HepG2 (cell line): Measurements from ENCODE around the gene CACNG7. TPM values are rescaled to one million over a fixed set of nuclear protein-coding genes. Genes with fewer than 3 reads are reported as not detected.

ENCODE experiments used
- ATF1 ChIP-seq: IDR thresholded peaks from 2 replicates; pipeline ENCODE4 v1.6.1; 2016; ENCODE audit warnings: mild to moderate bottlenecking, control low read depth
- ATRX ChIP-seq: sonication (generic); formaldehyde crosslinking; IDR thresholded peaks from 2 replicates; pipeline ENCODE4 v1.4.0; 2020; ENCODE audit warnings: missing genetic modification reagents, borderline replicate concordance
- CC2D1A ChIP-seq: sonication (generic); formaldehyde crosslinking; IDR thresholded peaks from 2 replicates; pipeline ENCODE4 v1.8.1; 2023; ENCODE audit warnings: mild to moderate bottlenecking, missing genetic modification reagents
- GABPB1 ChIP-seq: IDR thresholded peaks from 2 replicates; pipeline ENCODE4 v1.6.1; 2016; ENCODE audit warnings: mild to moderate bottlenecking, missing genetic modification reagents, moderate library complexity, missing compliant biosample characterization
- MTF1 ChIP-seq: sonication (generic); formaldehyde crosslinking; IDR thresholded peaks from 2 replicates; pipeline ENCODE4 v1.5.0; 2020; ENCODE audit warnings: missing genetic modification reagents
- SIN3B ChIP-seq: fragments of 150-350 bp; IDR thresholded peaks from 2 replicates; pipeline ENCODE4 v1.6.1; 2014; ENCODE audit warnings: low read length
- SMYD3 ChIP-seq: sonication (generic); formaldehyde crosslinking; IDR thresholded peaks from 2 replicates; pipeline ENCODE4 v1.8.1; 2023; ENCODE audit warnings: mild to moderate bottlenecking, missing genetic modification reagents
- SNAI1 ChIP-seq: sonication (generic); formaldehyde crosslinking; IDR thresholded peaks from 2 replicates; pipeline ENCODE4 v1.5.0; 2020; ENCODE audit warnings: mild to moderate bottlenecking, missing genetic modification reagents, borderline replicate concordance
- ZNF253 ChIP-seq: sonication (generic); formaldehyde crosslinking; IDR thresholded peaks from 2 replicates; pipeline ENCODE4 v1.8.0; 2022; ENCODE audit warnings: mild to moderate bottlenecking, missing genetic modification reagents, borderline replicate concordance
- ZNF256 ChIP-seq: sonication (generic); formaldehyde crosslinking; conservative IDR thresholded peaks from 2 replicates; pipeline ENCODE4 v1.4.0; 2020; ENCODE audit warnings: missing genetic modification reagents
- polyA plus RNA-seq, 8 experiments: library from polyadenylated mRNA; depleted of rRNA in 3 of 8; stranded (reverse) in 7 of 8; unstranded in 1 of 8; fragments of >200 nt; fragmentation: Illumina TruSeq in 4 of 8; extraction: Trizol in 4 of 8; gene quantifications; 2 replicates each; pipeline versions ENCODE4 v1.2.1 to v1.2.3, GENCODE V29; 2011 to 2016; ENCODE audit warnings: low read depth in 4 of 8, missing spikeins in 1 of 8, mixed read lengths in 1 of 8; ENCODE audit not compliant: insufficient read depth in 1 of 8
- total RNA-seq, 5 experiments: library from RNA; depleted of rRNA; stranded (reverse); fragments of >200 nt; fragmentation: Illumina TruSeq; extraction: Trizol; gene quantifications; 2 replicates each; pipeline ENCODE4 v1.2.3, GENCODE V29; 2016; ENCODE audit warnings: low read depth in 1 of 5
- TF ChIP-seq, protein P1 (sequence below): sonication (generic); formaldehyde crosslinking; IDR thresholded peaks from 2 replicates; pipeline ENCODE4 v1.4.0; 2020; ENCODE audit warnings: missing genetic modification reagents
- TF ChIP-seq, protein P2 (sequence below): sonication (generic); formaldehyde crosslinking; IDR thresholded peaks from 2 replicates; pipeline ENCODE4 v1.5.0; 2020; ENCODE audit warnings: mild to moderate bottlenecking, missing genetic modification reagents, borderline replicate concordance
- TF ChIP-seq, protein P3 (sequence below): sonication (generic); formaldehyde crosslinking; IDR thresholded peaks from 2 replicates; pipeline ENCODE4 v1.5.0; 2020; ENCODE audit warnings: mild to moderate bottlenecking, missing genetic modification reagents

The CACNG7 gene
- total and polyA plus RNA-seq, 2 of the 13 experiments (the other 11 are each of a cell fraction or from before 2014, with no cell fraction given) = not detected

DNA sequence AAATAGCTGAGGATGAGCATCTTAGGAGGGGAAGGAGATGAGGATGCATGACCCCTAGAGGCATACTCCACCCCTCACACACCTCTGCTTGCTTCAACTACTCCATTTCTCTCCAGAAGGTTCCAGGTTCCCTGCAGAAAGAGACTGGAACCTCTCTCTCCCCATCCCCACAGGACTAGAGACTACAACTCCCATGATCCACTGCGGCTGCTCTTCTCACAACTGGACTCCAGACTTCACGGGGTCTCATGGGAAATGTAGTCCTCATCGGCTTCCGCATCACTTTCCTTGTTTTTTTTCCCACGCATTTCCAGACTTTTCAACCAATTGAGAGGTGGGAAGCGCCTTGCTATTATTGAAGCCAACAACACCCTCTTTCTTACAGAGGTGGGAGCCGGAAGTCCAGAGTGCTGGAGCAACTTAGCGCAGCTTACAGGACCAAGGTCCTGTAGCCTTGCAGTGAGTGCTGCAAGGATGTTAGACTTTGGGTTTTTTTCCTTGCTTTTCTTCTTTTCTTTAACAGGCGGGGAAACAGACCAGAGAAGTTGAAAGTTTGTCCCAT, 68.4 kb downstream of the CACNG7 start (continued):
- TF ChIP-seq, protein P1, sequence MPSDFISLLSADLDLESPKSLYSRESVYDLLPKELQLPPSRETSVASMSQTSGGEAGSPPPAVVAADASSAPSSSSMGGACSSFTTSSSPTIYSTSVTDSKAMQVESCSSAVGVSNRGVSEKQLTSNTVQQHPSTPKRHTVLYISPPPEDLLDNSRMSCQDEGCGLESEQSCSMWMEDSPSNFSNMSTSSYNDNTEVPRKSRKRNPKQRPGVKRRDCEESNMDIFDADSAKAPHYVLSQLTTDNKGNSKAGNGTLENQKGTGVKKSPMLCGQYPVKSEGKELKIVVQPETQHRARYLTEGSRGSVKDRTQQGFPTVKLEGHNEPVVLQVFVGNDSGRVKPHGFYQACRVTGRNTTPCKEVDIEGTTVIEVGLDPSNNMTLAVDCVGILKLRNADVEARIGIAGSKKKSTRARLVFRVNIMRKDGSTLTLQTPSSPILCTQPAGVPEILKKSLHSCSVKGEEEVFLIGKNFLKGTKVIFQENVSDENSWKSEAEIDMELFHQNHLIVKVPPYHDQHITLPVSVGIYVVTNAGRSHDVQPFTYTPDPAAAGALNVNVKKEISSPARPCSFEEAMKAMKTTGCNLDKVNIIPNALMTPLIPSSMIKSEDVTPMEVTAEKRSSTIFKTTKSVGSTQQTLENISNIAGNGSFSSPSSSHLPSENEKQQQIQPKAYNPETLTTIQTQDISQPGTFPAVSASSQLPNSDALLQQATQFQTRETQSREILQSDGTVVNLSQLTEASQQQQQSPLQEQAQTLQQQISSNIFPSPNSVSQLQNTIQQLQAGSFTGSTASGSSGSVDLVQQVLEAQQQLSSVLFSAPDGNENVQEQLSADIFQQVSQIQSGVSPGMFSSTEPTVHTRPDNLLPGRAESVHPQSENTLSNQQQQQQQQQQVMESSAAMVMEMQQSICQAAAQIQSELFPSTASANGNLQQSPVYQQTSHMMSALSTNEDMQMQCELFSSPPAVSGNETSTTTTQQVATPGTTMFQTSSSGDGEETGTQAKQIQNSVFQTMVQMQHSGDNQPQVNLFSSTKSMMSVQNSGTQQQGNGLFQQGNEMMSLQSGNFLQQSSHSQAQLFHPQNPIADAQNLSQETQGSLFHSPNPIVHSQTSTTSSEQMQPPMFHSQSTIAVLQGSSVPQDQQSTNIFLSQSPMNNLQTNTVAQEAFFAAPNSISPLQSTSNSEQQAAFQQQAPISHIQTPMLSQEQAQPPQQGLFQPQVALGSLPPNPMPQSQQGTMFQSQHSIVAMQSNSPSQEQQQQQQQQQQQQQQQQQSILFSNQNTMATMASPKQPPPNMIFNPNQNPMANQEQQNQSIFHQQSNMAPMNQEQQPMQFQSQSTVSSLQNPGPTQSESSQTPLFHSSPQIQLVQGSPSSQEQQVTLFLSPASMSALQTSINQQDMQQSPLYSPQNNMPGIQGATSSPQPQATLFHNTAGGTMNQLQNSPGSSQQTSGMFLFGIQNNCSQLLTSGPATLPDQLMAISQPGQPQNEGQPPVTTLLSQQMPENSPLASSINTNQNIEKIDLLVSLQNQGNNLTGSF (CRISPR knock-in tag) = no peak
- TF ChIP-seq ATF1 (peak; percentile 37; the same call in 1 of the 2 replicates), ZNF256 (CRISPR knock-in tag) (no peak), SIN3B (no peak), MTF1 (CRISPR knock-in tag) (no peak), ZNF253 (CRISPR knock-in tag) (no peak), SMYD3 (CRISPR knock-in tag) (no peak), GABPB1 (CRISPR knock-in tag) (peak; percentile 55; the same call in 1 of the 2 replicates), ATRX (no peak), SNAI1 (CRISPR knock-in tag) (no peak), CC2D1A (no peak)
- TF ChIP-seq, protein P2, sequence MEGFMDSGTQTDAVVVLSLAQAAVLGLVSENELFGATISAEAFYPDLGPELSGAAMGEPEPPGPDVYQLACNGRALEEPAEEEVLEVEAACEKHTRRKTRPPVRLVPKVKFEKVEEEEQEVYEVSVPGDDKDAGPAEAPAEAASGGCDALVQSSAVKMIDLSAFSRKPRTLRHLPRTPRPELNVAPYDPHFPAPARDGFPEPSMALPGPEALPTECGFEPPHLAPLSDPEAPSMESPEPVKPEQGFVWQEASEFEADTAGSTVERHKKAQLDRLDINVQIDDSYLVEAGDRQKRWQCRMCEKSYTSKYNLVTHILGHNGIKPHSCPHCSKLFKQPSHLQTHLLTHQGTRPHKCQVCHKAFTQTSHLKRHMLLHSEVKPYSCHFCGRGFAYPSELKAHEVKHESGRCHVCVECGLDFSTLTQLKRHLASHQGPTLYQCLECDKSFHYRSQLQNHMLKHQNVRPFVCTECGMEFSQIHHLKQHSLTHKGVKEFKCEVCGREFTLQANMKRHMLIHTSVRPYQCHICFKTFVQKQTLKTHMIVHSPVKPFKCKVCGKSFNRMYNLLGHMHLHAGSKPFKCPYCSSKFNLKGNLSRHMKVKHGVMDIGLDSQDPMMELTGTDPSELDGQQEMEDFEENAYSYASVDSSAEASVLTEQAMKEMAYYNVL = 0 out of 2 replicates have a peak, but pooled peaks have one; percentile 28
- TF ChIP-seq, protein P3, sequence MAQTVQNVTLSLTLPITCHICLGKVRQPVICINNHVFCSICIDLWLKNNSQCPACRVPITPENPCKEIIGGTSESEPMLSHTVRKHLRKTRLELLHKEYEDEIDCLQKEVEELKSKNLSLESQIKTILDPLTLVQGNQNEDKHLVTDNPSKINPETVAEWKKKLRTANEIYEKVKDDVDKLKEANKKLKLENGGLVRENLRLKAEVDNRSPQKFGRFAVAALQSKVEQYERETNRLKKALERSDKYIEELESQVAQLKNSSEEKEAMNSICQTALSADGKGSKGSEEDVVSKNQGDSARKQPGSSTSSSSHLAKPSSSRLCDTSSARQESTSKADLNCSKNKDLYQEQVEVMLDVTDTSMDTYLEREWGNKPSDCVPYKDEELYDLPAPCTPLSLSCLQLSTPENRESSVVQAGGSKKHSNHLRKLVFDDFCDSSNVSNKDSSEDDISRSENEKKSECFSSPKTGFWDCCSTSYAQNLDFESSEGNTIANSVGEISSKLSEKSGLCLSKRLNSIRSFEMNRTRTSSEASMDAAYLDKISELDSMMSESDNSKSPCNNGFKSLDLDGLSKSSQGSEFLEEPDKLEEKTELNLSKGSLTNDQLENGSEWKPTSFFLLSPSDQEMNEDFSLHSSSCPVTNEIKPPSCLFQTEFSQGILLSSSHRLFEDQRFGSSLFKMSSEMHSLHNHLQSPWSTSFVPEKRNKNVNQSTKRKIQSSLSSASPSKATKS = no peak
